HEK293T (cell line): Measurements from ENCODE around the gene THG1L.

Experiments
- CTCF ChIA-PET: fragments of 350-600 bp; formaldehyde crosslinking; extraction: SDS; loops from one replicate; lab custom pipeline; 2021; ENCODE audit warnings: antibody characterized with exemption, inconsistent platforms; lab: Yijun Ruan, JAX
- POLR2A ChIA-PET: fragments of 350-600 bp; formaldehyde crosslinking; extraction: SDS; loops from one replicate; lab custom pipeline; 2020; ENCODE audit warnings: antibody characterized with exemption, inconsistent platforms; lab: Yijun Ruan, JAX
- DNase-seq: peaks from one replicate; pipeline ENCODE4 v3.0.0; 2012; ENCODE audit warnings: mixed read lengths; ENCODE audit errors: extremely low spot score
- ARNT ChIP-seq: fragments of 450-650 bp; IDR thresholded peaks from 2 replicates; pipeline ENCODE4 v1.6.1; 2017; ENCODE audit warnings: mild to moderate bottlenecking
- BHLHE40 ChIP-seq: fragments of 450-650 bp; IDR thresholded peaks from 2 replicates; pipeline ENCODE4 v1.6.1; 2016; ENCODE audit warnings: mild to moderate bottlenecking, moderate library complexity, borderline replicate concordance
- CTBP1 ChIP-seq: fragments of 450-650 bp; IDR thresholded peaks from 2 replicates; pipeline ENCODE4 v1.6.1; 2016; ENCODE audit warnings: borderline replicate concordance
- ELF4 ChIP-seq: fragments of 450-650 bp; IDR thresholded peaks from 2 replicates; pipeline ENCODE4 v1.6.1; 2017; ENCODE audit warnings: antibody characterized with exemption
- FOXA1 ChIP-seq: fragments of 450-650 bp; IDR thresholded peaks from 2 replicates; pipeline ENCODE4 v1.6.1; 2016; ENCODE audit warnings: mild to moderate bottlenecking
- FOXK2 ChIP-seq: fragments of 450-650 bp; IDR thresholded peaks from 2 replicates; pipeline ENCODE4 v1.6.1; 2016; ENCODE audit warnings: mild to moderate bottlenecking
- FOXM1 ChIP-seq: fragments of 450-650 bp; IDR thresholded peaks from 2 replicates; pipeline ENCODE4 v1.6.1; 2017; ENCODE audit warnings: mild to moderate bottlenecking, borderline replicate concordance
- HDGF ChIP-seq: fragments of 450-650 bp; IDR thresholded peaks from 2 replicates; pipeline ENCODE4 v1.6.1; 2017; ENCODE audit warnings: antibody characterized with exemption, borderline replicate concordance
- L3MBTL2 ChIP-seq: fragments of 450-650 bp; conservative IDR thresholded peaks from 2 replicates; pipeline ENCODE4 v1.6.1; 2016; ENCODE audit warnings: mild to moderate bottlenecking
- LEF1 ChIP-seq: fragments of 450-650 bp; IDR thresholded peaks from 2 replicates; pipeline ENCODE4 v1.6.1; 2017; ENCODE audit warnings: mild to moderate bottlenecking, borderline replicate concordance
- NFRKB ChIP-seq: fragments of 450-650 bp; IDR thresholded peaks from 2 replicates; pipeline ENCODE4 v1.6.1; 2016; ENCODE audit warnings: mild to moderate bottlenecking, moderate library complexity
- PKNOX1 ChIP-seq: fragments of 450-650 bp; IDR thresholded peaks from 2 replicates; pipeline ENCODE4 v1.6.1; 2016
- SP1 ChIP-seq: fragments of 450-650 bp; IDR thresholded peaks from 2 replicates; pipeline ENCODE4 v1.6.1; 2017
- SUZ12 ChIP-seq: fragments of 450-650 bp; IDR thresholded peaks from 2 replicates; pipeline ENCODE4 v1.6.1; 2016; ENCODE audit warnings: mild to moderate bottlenecking
- TARDBP ChIP-seq: fragments of 450-650 bp; IDR thresholded peaks from 2 replicates; pipeline ENCODE4 v1.6.1; 2016
- ZNF384 ChIP-seq: fragments of 450-650 bp; IDR thresholded peaks from 2 replicates; pipeline ENCODE4 v1.6.1; 2016

Gene THG1L

GRCh38 chr5:157779221-157779620 is 48.0 kb downstream of the THG1L start:
- DNase-seq, result no peak
- TF ChIP-seq CTBP1 (no peak), ARNT (no peak), ELF4 (no peak)
- POLR2A ChIA-PET, result no interaction called here
- CTCF ChIA-PET, result no interaction called here

GRCh38 chr5:157785801-157786200 is 54.6 kb downstream of the THG1L start:
- POLR2A ChIA-PET, result no interaction called here
- DNase-seq, result no peak
- CTCF ChIA-PET, result no interaction called here
- no peak for TF ChIP-seq BHLHE40
- no peak for TF ChIP-seq LEF1
- no peak for TF ChIP-seq ARNT
- TF ChIP-seq FOXK2, result no peak
- TF ChIP-seq SUZ12, result no peak
- no peak for TF ChIP-seq FOXM1
- TF ChIP-seq FOXA1, result no peak
- no peak for TF ChIP-seq L3MBTL2
- TF ChIP-seq SP1, result no peak
- TF ChIP-seq CTBP1, result no peak
- no peak for TF ChIP-seq HDGF
- TF ChIP-seq NFRKB, result no peak
- TF ChIP-seq ELF4, result no peak
- no peak for TF ChIP-seq TARDBP
- no peak for TF ChIP-seq ZNF384
- TF ChIP-seq PKNOX1, result no peak
